ENCODE results near the gene MED22.

Gene MED22

DNA sequence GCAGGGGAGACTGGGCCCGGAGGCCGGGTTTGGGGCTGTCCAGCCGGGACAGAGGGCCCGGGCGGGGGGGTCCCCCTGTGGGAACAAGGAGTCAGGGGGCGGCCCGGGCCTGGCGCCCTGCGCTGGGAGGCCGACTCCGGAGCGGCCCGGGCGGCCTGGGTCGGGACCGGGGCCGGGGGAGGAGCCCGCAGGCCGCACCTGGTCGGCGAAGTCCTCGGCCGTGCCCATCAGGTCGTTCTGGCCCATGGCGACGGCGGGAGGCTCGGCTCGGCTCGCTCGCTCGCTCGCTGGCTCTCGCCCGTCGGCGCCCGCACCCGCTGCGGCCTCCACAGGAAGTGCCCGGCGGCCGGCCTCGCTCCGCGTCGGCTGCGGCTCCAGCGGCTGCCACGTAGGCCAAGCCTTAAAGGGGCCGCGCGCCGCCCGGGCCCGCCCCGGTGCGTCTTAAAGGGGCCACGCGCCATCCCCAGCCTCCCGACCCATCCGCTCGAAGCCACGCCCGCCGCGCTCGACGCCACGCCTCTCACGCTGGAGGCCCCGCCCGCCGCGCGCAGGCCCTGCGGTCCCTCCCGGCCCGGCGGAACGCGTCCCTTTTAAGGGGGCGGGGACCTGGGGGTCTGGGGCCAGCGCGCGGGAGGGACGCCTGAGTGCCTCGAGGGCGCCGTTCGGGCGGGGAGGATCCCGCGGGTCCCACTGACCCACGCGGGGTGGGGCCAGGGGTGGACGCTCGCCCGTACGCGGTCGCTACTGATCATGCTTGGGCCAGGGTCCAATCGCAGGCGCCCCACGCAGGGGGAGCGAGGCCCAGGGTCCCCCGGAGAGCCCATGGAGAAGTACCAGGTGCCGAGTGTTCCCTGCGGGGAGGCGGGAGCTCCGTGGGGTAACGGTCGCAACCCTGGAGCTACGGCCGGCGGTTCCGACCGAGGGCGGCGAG lies 28.1 kb upstream of the MED22 start, which contains the start of the genes STKLD1 and SURF4:
Gene STKLD1 (plus strand): TSS at position 643 of the 931 bp plus-strand sequence. CDS start 108 bp downstream, at position 751.
Gene SURF4 (minus strand): TSS at position 337 of the 931 bp plus-strand sequence. CDS start 91 bp downstream, at position 246.
- no peak for FAIRE-seq

DNA sequence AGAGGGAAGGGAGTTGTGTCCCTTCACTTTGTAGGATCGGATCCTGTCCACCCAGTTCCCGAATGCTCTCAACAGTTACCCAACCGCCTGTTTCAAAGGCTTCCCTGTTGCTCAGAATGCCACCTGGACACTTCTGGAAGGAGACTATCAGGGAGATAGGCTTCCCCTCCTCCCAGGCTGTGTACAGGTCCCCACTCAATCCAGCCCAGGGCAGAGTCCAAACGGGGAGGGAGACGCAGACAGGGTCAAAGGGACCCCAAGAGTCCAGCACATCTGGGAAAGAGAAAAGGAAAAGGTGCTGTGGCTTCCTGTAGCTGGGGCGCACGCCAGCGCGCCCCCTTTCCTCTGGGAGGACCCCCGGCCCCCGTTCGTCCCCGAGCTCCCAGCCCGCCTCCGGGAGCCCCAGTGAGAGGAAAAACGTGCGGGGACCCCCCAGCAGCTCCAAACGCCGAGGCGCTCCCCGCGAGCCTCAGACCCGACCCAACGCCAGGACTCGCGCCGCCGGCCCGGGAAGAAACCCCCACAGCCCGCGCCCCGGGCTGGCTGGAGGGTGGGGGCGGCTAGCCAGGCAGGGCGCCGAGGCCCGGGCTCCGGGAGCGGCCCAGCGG lies 27.3 kb upstream of the MED22 start:
- FAIRE-seq: no peak

DNA sequence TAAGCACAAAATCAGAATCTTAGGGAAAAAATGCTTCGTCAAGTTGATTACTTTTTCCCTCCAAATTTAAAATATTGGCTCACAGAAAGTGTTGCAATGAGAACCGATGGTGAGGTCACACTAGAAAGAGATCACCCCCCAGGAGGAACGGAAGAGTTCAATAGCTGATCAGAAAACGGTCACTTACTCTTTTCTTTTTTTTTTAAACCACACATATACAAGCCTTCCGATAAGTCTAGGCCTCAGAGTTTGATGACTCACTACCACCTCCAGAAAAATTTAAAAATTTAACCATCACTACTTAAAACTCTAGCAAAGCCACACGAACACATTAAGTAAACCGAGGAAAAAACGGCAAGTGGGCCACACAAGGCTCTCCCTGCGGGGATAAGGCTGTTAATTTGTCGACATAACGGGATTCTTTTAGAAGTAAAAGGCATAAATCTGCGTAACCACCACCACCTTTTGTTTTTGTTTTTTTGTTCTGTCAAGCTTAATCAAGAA lies 26.7 kb upstream of the MED22 start:
- FAIRE-seq: no peak

DNA sequence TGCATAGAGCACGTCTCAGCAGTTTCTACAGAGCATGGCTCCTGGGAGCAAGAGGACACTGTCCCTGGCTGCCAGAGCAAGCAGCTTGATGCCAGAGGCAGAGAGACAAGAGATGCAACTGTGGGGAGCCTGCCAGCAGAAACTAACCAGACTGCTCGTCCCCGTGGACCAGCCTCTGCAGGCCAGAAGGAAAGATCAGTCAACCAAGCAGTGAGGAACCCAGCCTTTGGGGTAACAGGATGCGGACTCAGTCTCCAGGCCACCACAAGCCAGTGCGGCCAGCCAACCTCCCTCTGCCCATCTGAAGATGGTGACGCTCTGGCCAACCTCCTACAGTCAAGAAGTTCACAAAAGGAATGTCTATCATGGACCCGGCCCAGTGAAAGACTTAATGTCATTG lies 24.2 kb upstream of the MED22 start:
- no peak for FAIRE-seq

DNA sequence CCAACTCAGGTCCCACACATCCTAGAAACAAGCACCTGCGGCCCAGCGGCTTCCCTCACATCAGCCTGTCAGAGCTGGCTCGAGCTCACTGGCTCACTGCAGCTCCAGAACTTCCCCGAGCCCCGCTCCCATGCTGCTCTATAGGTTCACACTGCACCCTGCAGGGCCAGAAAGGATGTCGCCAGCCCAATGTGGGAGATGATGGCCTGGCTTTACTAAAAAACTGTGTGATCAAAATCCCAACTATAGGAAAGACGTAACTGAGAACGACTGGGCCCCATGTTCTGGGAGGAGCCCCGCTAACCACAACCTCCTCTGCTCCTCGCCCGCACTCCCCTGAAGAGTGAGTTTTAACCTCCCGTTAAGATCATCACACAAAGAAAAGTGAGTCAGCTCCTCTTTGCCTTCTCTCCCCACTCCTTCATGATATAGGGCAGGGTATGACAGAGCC lies 23.4 kb upstream of the MED22 start:
- no peak for FAIRE-seq

DNA sequence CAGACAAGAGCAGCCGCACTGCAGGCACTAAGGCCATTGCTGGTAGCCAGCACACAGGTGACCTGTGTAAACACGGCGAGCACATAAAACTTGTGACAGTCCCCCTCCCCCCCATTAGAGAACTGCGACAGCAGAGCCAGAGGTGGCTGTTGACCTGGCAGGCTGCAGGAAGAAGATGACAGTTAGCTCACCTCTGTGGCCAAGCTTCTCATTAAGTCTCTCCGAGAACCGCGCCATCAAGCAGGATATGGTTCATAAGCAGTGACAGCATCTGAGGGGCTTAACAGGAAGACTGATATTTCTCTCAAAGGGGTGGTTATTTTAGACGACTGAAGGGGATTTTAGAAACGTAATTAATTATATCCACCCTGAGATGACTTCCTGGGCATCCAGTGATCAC lies 22.8 kb upstream of the MED22 start:
- FAIRE-seq: no peak

DNA sequence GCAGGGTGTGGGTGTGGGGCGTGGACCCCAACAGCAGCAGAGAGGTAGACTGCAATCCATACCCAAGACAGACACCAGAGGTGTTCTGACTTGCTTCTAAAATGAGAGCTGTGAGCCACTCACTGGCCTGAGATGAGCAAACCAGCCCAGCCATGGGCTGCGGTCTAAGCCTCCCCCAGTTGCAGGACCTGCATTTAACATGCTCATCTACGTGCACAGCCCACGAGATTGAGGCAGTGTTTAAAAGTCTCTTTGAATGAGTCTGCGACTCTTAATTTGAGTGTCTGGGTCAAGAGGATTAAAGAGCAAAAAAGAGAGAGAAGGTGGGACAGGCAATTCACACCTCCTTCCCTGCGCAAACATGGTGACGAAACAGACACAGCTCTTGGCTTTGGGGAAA lies 22.0 kb upstream of the MED22 start:
- no peak for FAIRE-seq

DNA sequence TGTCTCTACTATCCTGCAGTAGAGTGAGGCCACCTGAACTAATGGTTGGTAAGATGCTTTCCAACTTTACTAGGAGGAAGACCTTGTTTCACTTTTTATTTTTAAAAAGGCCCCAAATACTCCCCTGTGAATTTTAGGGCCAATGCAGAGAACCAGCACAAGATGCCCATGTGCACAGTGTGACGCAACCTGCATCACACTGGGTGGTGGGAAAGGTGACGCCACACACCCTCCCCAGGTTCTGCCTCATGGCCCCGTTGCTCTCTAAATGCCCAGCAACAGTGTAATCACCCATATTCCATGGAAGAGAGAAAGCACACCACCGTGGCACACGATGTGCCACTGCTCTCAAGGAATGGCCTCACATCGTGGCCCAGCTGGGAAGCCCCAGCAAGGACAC lies 21.5 kb upstream of the MED22 start:
- no peak for FAIRE-seq

DNA sequence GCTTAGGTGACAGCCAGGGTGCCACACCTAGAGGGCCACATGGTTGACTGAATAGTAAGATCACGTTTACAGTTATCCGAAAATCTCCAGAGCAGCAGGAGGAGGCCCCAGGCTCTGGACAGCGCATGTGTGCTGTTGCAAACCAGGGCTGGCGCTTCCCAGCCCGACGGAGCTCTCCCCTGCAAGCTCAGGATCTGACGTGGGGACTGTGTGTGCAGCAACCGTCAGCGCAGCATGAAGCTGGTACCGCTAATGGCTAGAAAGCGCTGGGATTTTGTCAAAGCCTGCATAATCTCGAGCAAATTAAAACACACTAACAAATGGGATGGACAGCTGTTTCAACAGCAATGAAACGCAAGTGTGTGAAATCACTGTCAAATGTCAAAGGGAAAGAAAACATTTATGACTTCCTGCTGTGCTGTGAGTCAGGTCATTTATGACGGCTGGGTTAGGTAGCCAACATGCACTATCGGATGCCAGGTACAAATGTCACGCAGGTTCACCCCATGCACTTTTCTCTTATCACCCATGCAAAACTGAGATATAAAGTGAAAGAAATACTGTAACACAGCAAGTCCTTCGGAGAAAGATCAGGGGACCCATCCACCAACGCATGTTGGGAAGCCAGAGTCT lies 20.4 kb upstream of the MED22 start:
- FAIRE-seq: peak; percentile 88

DNA sequence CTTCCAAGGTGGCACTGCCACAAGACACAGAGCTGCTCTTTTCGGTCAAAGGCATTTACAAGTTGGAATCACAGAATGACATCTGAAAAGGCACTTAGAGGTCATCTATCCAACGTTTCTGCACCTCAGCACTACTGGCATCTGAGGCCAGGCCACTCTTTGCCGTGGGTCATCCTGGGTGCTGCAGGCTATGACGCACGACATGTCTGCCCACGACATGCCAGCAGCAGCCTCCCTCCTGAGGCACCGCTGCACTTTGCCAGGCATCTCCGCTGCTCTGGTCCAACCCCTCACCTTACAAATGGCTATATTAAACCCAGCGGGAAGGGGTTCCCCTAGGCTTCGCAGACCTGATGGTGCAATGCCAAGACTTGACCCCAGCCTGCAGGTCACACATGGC lies 19.8 kb upstream of the MED22 start:
- no peak for FAIRE-seq

DNA sequence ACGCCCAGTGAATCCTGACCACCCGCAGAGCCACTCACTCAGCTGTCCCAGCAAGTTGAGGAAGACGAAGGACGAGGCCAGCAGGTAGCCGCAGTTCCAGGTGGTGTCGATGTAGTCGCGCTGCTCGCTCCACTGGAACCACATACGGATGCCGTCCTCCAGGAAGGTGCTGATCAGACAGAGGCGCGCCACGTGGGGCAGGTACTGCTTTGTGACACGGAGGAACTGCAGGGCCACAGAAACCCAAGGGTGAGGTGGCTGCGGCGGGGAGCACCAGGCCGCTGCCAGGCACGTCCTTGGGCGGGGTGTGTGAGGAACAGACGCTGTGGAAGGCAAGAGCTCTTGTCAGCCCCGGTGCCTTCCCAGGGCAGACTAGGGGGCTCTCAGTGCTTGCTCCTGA lies 19.3 kb upstream of the MED22 start:
- no peak for FAIRE-seq

DNA sequence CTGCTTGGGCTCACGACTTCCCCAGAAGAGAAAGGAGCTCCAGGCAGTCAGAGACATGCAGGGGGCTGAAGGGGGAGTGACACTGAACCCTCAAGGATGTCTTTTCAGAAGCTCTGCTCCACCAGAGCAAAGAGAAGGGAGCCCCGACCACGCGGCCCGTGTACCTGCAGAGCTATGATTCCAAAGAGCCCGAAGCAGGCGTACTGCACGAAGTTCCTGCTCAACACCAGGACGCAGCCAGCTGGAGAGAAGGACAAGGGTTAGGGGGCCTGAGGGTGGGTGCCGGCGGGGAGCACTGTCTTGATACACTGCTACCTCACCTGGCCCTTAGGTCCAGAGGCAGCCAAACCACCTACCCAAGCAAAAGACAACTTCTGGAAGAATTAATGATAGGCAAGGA lies 18.5 kb upstream of the MED22 start:
- FAIRE-seq: no peak

DNA sequence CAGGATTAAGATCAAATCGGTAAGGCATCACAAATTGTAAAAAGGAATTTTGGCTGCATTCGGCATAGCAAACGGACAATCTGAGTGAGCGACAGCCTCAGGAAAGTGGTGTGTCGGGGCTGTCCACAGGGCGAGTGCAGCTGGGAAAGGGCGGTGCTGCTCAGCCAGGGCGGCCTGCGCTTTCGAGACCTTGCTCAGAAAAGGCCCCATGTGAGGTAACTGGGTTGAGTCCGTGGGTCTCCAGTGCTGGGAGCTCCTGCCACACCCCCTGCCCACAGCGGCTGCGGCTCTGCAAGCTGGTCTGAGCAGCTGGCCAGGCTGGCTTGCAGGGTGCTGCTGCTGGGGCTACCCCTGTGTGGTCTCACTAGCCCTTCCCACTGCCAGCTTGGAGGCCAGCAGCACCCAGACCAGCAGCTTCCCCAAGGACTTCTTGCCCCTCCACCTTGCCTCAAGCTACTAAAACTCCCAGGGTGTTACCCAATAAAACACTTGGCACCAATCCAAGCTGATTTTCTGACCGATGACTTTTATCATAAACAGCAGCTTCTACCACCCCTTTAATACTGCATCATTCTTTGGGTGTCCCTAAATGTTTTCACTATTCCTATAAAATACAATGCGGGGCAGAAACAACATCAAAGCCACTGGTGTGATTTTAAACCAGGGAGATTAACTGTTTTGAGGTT lies 14.6 kb upstream of the MED22 start:
- no peak for FAIRE-seq

DNA sequence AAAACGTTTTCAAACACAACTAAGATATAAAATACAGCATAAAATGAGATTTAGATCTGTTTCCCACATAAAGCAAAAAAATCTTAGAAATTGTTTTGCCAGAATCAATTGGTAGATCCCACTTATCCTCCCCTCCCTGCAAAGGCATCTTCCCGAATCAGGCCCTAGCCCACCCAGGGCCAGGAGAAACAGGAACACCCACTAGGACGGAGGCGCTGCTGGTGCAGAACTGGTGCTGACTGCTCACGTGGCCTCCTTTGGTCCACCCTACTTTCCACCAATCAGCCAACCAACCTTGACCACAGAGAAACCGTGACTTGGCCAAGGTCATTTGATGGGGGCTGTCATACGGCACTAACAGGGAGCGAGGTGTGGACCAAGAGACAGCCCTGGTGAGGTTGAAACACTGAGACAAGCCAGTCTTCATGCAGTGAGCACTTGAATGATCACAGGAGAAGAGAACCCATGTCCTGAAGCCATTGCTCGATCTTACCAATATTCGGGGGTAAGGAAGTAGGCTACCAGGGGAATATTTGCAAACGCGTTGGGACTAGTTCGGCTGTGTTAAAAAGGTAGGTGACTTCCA lies 13.7 kb upstream of the MED22 start:
- no peak for FAIRE-seq

DNA sequence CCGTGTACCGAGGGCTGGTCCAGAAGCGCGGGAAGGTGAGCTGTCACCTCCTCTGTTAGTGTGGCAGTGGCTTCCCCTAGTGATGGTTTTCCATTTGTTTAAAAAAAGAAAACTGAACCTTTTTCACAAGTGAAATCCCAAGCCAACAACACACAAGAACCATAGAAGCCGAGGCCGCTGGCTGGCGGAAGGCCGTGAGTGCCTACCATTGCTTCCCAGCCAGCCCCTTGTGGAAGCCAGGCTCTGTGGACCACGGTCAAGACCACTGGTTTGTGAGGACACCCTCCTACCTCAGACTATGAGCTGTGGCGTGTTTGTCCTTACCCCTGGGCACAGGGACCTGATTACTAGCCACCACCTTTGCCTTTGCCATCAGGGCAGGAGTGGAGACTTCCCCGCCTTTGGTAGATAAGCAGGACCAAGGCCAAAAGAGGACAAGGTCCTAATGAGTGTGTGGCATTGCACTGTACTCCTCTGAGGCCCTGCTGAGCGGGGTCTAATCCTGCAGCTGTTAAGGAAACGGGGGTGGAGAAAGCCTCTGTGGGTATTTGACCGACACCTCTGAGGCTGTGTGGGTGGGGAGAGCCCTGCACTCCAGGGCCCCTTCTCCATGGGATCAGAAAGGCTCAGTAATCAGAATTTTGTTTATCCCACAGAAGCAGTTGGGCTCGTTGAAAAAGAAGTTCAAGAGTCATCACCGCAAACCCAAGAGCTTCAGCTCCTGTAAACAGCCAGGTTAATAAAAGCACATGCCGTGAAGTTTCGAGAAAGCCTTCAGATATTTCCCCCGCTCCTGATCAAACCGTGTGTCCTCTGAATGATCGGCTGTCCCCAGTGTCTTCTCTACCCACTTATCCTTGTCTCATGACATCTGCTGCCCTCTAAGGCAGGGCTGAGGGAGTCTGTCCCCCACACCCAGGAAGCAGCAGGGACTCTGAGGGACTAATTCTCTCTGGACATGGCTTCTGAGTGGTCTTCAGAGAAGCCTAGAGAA lies 12.8 kb upstream of the MED22 start:
- no peak for FAIRE-seq

DNA sequence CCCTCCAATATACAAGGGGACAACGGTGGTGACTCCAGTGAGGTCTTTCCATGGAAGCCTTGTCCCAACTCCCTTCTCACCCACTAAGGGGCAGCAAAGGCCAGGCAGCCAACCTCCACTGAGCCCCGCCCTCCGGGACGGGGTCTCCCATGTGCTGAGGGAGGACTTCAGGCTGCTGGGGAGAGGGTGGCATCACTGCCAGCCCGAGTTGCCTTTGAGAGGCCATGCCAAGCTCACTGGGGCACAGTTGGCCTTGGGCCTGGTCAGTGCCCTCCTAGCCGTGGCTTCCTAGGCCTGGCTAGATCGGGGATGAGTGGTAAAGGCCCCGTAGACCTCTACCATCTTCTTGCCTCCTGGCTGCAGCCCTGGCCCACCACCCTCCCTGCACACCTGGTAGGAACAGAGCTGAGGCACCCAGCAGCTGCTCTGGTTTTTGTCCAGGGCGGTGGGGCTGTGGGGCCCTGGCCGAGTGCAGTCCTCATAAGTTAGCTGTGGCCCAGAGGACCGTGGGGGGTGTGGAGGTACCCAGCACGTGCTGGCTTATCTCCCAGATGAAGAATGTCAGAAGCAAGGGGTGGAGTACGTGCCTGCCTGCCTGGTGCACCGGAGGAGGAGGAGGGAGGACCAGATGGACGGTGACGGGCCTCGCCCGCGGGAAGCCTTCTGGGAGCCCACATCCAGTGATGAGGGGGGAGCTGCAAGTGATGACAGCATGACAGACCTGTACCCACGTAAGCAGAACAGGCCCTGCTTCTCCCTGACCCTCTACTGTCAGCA lies 11.7 kb upstream of the MED22 start:
- FAIRE-seq: no peak

DNA sequence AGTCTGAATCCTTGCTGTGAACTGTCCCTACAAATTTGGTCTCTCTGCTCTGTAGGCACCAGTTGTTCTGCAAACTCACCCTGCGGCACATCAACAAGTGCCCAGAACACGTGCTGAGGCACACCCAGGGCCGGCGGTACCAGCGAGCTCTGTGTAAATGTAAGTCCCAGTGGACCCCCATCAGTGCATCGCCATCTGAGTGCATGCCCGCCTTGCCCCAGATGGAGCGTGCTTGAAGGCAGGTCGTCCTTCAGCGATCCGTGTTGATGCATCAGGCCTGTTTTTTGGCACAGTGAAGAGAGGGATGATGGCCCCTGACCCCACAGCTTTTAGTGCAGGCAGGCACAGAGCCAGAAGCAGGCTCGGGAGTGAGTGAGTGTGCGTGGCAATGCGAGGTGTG lies 9.7 kb upstream of the MED22 start:
- FAIRE-seq: no peak

DNA sequence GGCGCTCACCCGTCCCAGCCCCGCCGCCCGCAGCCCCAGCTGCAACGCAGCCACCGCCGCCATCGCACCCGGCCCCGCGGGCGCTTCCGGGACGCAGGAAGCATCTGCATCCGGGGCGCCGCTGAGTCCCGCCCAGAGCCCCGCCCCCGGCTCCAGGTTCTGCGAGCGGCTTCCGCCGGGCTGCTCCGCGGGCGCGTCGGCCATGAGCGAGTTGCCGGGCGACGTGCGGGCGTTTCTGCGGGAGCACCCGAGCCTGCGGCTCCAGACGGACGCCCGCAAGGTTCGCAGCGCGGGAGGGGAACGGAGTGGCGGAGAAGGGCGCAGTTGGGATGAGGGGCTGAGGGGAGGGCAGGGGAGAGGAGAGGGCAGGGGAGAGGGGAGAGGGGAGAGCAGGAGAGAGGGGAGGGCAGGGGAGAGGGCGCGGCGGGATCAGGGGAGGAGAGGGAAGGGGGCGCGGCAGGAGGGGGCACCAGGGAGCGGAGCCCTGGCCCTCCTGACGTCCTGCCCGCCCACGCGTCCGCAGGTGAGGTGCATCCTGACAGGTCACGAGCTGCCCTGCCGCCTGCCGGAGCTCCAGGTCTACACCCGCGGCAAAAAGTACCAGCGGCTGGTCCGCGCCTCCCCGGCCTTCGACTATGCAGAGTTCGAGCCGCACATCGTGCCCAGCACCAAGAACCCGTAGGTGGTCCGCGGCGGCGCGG lies 8.6 kb upstream of the MED22 start, which contains the start of the genes SURF1 and SURF2:
Gene SURF1 (minus strand): TSS at position 97 of the 701 bp plus-strand sequence. CDS start 34 bp downstream, at position 63.
Gene SURF2 (plus strand): TSS at position 160 of the 701 bp plus-strand sequence. CDS start 43 bp downstream, at position 203.
- FAIRE-seq: no peak

DNA sequence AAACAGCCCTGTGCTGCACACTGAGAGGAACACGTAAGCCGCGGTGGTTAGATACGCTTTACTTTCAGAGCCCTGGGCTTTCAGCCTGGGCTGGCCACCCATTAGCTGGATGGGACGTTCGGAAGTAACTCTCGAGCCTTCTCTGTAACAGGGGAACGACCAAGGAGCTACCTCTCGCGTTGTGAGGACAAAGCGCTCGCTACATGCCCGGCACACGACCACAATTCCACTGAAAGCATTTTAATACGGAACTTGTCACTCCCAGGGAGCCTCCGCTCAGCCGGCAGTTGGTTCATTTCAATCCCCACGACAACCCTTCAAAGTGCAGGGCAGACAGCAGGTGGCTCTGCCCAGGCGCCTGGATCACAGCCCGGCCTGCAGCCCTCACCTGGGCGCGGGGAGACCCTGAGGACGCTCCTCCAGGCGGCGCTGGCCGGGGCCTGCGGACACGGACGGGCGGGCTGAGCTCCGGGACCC lies 8.0 kb upstream of the MED22 start:
- FAIRE-seq: no peak

Data from islet of Langerhans (tissue), 1 donor.